ENCODE measurements around the gene SP100.

DNA sequence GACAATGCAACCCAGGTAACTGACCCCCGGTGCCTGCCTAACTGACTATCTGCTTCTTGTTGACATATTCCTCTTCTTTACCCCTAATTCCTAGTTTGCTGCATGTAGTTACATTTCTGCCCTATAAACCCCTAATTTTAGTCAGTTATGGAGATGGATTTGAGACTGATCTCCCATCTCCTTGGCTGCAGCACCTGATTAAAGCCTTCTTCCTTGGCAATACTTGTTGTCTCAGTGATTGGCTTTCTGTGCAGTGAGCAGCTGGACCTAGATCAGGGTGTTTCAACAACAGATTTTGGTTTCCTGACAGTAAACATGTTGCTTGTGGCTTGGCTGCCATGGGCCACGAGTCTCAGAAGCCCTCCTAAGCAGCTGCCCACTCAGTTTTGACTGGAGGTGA lies 105.4 kb downstream of the SP100 start:
- no peak for TF ChIP-seq POLR2A (IDR thresholded peaks at IDR 0.05)
- TF ChIP-seq, protein P1, sequence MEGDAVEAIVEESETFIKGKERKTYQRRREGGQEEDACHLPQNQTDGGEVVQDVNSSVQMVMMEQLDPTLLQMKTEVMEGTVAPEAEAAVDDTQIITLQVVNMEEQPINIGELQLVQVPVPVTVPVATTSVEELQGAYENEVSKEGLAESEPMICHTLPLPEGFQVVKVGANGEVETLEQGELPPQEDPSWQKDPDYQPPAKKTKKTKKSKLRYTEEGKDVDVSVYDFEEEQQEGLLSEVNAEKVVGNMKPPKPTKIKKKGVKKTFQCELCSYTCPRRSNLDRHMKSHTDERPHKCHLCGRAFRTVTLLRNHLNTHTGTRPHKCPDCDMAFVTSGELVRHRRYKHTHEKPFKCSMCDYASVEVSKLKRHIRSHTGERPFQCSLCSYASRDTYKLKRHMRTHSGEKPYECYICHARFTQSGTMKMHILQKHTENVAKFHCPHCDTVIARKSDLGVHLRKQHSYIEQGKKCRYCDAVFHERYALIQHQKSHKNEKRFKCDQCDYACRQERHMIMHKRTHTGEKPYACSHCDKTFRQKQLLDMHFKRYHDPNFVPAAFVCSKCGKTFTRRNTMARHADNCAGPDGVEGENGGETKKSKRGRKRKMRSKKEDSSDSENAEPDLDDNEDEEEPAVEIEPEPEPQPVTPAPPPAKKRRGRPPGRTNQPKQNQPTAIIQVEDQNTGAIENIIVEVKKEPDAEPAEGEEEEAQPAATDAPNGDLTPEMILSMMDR (IDR thresholded peaks at IDR 0.05): no peak

Data from vagina (tissue), 2 donors.